ENCODE data around the gene TMEM132C.

GRCh38 chr12:128548949-128549348, 282.0 kb downstream of the TMEM132C start:
- TF ChIP-seq CTCF (IDR thresholded peaks at IDR 0.05) = no peak
- no peak for TF ChIP-seq ZFX (IDR thresholded peaks at IDR 0.05; ENCODE audit: borderline replicate concordance)
